ENCODE measurements around the gene CHPF. TPM values are rescaled to one million over a fixed set of nuclear protein-coding genes. Genes with fewer than 3 reads are reported as not detected.
A peak's percentile ranks its signal among the peaks of the same experiment; 100 is the strongest.

CHPF gene
- total RNA-seq, 1 experiment from 2014 or later, result 81.2 TPM

- H3K36me3 Mint-ChIP-seq (ENCODE audit: insufficient read depth, unreplicated experiment), result peaks cover 11% of the 10 kb centered on the region
- no peak for TF ChIP-seq CTCF (IDR thresholded peaks at IDR 0.05; ENCODE audit: unreplicated experiment)
- no TSS peak for BruUV-seq (replicated peaks)
- H3K27me3 Mint-ChIP-seq (ENCODE audit: insufficient read depth, unreplicated experiment), result no peaks in the 10 kb centered on the region
- no peak overlapping the region for H3K4me3 Mint-ChIP-seq (ENCODE audit: unreplicated experiment)
- POLR2A ChIA-PET, result no interaction called here
- no peak overlapping the region for H3K27ac Mint-ChIP-seq (ENCODE audit: low read depth, unreplicated experiment)
- CTCF ChIA-PET, result interaction anchor here (0.6 to 4.6 kb wide), 3 partner anchors 49 to 753 kb away, joined by 3 to 22 read pairs (median 3); no protein-coding TSS in a partner anchor
- H3K4me1 Mint-ChIP-seq (ENCODE audit: insufficient read depth, unreplicated experiment), result no peaks in the 10 kb centered on the region
- intact Hi-C loops (cut with micrococcal nuclease), result no loop called here
- H3K9me3 Mint-ChIP-seq (ENCODE audit: unreplicated experiment), result no peaks in the 10 kb centered on the region
- no peak for DNase-seq (ENCODE audit: unreplicated experiment)
Observed at GRCh38 chr2:219563271-219563928, 19.8 kb upstream of the CHPF start.

DNA sequence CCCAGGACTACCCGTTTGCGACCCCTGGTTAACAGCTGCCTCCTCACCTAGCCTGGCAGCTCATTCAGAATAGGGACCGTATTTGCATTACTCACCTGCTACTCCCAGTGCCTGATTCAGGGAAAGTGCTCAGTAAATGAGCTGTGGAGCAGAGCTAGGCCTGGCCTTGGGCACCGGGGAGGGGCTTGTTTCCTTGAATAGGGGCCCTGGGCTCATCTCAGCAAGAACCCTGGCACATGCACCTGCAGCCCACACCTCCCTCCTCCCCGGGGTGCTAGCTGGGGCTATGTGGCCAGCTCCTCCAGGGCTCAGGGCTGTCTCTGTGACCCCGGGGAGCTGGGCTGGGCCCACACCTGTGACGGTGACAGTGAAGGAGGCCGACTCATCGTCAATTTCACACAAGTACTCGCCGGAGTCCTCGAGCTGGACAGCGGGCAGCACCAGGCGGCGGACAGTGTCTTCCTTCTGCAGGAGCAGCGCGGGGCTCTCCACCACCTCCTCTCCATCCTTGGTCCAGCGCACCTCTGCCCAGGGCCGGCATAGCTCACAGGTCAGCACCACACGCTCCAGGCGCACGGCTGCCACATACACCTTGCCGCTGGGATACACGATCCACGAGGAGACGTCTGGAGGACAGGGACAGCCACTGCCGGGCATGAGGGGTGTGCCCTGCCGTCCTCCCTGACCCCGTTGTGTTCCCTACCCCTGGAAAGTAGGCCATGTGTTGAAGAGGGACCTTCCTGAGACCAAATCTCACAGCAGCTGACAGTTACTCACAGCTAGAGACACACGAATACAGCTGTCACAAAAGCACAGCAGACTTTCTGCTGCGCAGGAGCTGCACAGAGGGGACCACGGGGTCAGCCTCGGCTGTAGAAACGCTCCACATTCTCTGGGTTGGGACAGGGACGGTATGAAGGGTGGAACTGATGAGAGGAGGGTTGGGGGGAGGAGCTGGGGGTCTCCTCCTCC lies 18.7 kb upstream of the CHPF start:
- Mint-ChIP-seq H3K4me3 (ENCODE audit: unreplicated experiment) (no peak overlapping the region), H3K27me3 (ENCODE audit: insufficient read depth, unreplicated experiment) (no peaks in the 10 kb centered on the region), H3K36me3 (ENCODE audit: insufficient read depth, unreplicated experiment) (peaks cover 4% of the 10 kb centered on the region), H3K27ac (ENCODE audit: low read depth, unreplicated experiment) (no peak overlapping the region), H3K9me3 (ENCODE audit: unreplicated experiment) (no peaks in the 10 kb centered on the region), H3K4me1 (ENCODE audit: insufficient read depth, unreplicated experiment) (no peaks in the 10 kb centered on the region)
- no peak for TF ChIP-seq CTCF (IDR thresholded peaks at IDR 0.05; ENCODE audit: unreplicated experiment)
- POLR2A ChIA-PET, result interaction anchor here (0.7 to 1.9 kb wide), 2 partner anchors 19 to 134 kb away, joined by 3 to 6 read pairs; partner anchors contain the start of genes CHPF and TMEM198
- CTCF ChIA-PET, result interaction anchor here (0.5 to 4.6 kb wide), 12 partner anchors 9 to 1303 kb away, joined by 3 to 23 read pairs (median 4); partner anchors contain the start of genes INHA, OBSL1 and STK11IP
- intact Hi-C loops (cut with micrococcal nuclease), result no loop called here
- TSS peak; percentile 33 for BruUV-seq (replicated peaks)
- DNase-seq (ENCODE audit: unreplicated experiment), result no peak

DNA sequence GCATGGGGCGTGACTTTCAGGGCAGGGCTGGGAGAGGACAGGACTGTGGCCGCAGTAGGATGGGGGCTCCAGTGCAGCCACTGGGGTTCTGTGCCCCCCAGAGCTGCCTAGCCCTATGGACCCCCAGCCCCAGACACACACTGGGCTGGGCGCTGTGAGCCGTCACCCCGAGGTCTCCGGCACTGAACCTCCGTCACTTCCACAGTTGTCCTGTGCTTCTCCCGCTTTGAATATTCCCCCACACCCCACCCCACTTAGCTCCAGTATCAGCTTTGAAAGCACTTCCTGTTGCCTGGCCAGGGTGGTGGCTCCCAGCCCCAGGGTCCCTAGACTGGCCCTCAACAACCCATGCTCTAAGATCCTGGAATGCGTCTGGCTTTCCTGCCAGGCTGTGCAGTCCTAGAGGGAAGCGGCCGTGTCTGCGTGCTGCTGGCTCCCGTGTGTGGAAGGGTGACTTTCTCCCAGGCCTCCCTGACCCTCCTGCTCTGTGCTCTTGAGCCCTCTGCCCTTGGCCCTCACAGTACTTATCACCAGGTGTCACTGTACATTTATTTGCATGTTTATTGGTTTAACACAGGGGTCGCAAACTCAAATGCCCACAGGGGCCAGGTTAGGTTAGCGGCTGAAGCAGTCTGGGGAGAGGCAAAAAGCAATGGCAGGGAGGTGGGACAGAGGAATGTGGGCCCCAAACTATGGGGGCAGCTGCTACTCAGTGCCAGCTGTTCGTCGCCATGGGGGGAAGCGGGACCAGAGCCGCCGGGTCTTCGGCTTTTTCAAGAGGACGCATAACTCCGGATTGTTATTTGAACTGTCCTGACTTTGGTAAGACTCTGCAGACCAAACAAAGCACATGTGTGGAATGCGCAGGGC lies 17.8 kb upstream of the CHPF start:
- no TSS peak for BruUV-seq (replicated peaks)
- ChIA-PET CTCF (interaction anchor here (0.5 to 4.6 kb wide), 22 partner anchors 7 to 131 kb away, joined by 3 to 23 read pairs (median 6); partner anchors contain the start of genes CHPF, INHA, OBSL1 and STK11IP), POLR2A (interaction anchor here (0.7 to 1.9 kb wide), 2 partner anchors 18 to 135 kb away, joined by 3 to 6 read pairs; partner anchors contain the start of genes CHPF and TMEM198)
- intact Hi-C loops (cut with micrococcal nuclease), result no loop called here
- no peak for DNase-seq (ENCODE audit: unreplicated experiment)
- H3K4me1 Mint-ChIP-seq (ENCODE audit: insufficient read depth, unreplicated experiment), result no peaks in the 10 kb centered on the region
- H3K9me3 Mint-ChIP-seq (ENCODE audit: unreplicated experiment), result no peaks in the 10 kb centered on the region
- H3K36me3 Mint-ChIP-seq (ENCODE audit: insufficient read depth, unreplicated experiment), result peaks cover 4% of the 10 kb centered on the region
- no peaks in the 10 kb centered on the region for H3K27me3 Mint-ChIP-seq (ENCODE audit: insufficient read depth, unreplicated experiment)
- no peak overlapping the region for H3K27ac Mint-ChIP-seq (ENCODE audit: low read depth, unreplicated experiment)
- TF ChIP-seq CTCF (IDR thresholded peaks at IDR 0.05; ENCODE audit: unreplicated experiment), result no peak
- H3K4me3 Mint-ChIP-seq (ENCODE audit: unreplicated experiment), result no peak overlapping the region
